ENCODE results near the gene UNC13D.
"Not testable (repeated sequence)": the region's sequence is repeated elsewhere in the genome, so short reads cannot be mapped to it uniquely, and the experiment has no call there.

Gene UNC13D

DNA sequence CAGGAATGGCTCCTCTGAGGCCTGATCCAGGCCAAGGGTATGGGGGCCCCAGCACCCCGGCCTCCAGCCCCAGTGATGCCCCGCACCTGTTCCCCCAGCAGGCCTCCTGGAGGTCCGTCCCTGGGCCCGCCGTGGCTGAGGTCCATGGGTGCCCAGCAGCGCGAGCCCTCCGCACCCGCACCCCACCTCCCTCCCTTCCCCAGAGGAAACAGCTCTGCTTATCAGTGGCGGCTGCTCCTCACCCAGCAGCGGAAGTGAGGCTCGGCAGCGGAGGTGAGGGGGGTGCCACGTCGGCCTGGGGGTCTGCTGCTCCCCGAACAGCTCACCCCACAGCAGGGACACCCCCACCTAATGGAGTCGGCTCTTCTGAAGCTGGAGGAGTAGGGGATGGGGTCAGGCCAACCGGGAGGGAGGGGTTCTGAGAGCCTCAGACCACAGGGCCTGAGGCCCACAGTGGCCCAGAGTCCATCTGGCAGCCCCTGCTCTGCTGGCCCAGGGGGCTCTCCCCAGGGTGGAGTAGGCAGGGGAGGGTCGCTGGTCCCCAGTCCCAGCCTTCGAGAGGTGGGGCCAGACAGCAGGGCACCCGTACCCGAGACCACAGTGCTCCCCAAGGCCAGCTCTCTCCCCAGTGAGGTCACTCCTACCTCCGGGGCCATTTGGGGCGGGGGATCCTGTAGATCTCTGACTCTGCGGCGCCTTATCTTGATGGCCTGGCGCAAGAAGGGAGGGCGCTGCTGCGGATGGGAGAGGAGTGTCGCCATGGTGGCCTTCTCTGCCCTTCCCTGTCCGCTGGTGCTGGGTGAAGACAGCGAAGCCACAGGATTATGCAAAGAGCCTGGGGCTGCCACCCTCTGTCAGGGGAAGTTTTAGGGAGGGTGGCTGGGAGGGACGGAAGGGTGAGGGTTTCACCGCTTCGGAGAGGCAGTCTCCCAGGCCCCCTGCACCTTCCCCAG is at the start of gene UNC13D:
UNC13D (minus strand) TSS at position 828 of the 953 bp plus-strand sequence; CDS start at position 761, 67 bp downstream.
- peak; percentile 61 for DNase-seq

DNA sequence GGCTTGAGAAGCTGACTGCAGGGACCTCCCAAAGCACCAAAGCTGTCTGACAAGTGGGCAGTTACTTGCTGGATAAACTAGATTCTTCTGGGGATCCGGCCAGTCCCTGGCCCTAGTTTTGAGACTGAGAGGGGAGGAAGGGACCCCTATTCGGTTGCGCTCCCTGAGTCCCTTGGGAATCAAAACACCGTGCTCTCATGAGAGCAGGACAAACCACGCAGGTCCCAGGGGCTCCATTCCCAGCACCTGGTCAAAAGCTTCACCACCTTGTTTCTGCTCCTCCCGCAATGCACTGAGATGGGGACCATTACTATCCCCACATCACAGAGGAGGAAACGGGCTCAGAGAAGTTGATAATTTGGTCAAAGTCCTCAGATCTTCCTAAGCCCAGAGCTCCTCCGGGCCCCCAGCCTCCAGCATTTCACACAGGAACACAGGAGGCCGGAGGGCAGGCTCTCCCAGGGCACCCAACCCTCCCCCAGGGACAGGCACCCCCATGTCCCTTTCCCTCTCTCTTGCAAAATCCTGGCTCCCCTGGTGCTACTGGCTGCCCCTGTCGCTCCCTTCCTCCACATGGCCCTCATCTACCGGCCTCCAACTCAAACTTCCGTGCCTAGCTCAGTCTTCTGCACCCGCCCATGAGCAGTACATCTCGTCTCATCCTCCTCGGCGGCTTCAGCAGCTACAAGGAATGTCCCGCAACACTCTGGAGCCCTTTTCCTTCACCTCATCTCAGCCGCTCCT is 49.3 kb upstream of the UNC13D start:
- DNase-seq, result no peak

DNA sequence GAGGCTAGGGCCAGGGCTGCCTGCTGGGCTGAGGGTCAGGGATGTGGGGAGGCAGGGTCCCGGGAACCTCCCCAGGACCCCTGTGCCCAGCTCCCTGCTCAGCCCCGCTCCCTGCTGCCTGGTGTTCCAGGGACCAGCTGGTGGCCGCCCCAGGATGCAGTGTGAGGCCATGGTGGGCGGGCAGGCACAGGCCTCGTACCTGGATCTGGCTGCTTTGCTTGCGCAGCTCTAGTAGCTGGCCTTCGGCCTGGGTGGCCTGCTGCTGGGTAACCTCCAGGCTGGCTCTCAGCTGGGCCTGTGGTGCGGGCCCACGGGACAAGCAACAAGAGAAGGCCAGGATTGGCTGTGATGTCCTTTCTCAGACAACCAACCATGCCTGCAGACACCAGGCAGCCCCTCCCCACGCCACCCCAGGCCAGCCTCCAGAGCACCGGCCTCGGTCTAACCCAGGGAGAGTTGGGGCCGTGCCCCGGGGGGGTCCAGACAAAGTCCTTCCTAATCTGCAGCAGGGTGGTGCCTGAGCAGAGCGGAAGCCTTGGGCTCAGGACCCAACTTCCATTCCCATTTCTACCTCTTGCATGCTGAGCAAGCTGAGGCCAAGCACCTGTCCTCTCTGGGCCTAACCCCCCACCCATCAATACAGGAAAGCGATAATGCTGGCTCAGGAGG is 48.5 kb upstream of the UNC13D start:
- DNase-seq, result no peak

DNA sequence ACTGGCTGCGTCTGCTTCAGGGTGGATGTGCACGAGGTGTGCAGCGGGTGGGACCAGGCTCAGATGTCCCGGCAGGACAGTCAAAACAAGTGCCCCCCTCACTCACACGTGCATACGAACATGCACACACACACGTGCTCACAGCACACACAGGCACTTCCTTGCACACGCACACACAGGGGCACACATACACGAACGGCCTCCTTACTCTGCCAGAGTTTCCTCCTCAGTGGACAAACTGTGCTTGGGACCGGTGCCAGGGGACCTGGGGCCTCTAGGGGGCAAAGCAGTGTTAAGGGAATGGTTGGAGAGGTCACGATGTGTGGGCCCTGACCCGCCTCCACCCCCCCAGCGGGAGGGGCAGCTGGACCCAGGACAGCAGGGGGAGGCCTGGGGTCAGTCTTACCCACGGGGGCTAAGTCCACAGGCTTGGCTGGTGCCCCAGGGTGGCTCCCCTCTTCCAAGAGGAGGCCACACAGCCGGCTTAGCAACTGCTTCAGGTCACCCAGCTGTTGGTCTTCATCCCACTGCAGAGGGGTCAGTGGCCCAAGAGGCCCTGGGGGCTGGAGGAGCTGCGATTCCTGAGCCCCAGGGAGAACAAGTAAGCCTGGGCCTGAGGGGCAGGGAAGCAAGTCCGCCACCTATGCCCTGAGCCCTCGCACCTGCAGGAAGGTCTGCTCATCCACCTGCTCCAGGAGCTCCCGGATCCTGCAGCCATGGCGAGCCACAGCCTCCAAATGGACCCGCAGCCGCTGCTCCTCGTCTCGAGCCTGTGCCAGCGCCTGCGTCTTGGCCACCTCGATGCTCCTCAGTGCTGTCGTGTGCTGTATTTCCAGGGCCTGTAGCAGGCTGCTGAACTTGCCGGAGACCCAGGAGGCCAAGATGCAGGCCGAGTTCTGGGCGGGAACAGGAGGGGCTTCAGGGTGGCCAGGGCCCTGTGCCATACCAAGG is 47.7 kb upstream of the UNC13D start:
- DNase-seq, result no peak

DNA sequence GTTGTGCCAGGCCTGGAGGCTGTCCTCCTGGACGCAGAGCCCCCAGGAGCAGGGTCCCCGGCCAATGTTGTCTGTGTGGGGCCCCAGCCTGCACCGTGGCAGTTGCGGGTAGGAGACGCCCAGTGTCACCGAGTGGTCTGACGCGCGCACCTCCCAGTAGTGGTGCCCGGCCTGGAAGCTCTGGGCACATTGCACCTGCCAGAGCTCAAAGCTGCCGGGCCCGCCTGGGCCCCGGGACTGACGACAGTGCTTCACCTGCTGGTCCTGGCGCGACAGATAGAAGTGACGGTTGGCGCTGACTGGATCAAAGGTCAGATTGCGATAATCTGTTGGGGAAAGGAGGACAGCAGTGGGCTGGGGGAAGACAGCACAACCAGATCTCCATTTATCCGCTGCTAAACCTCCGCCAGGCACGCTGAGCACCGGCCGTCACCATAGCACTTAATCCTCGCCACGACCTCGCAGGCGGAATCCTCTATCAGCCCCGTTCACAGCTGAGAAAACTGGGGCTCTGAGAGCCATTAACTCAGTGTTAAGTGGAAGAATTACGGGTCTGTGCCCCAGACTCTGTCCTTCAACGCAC is 46.9 kb upstream of the UNC13D start:
- DNase-seq, result no peak

DNA sequence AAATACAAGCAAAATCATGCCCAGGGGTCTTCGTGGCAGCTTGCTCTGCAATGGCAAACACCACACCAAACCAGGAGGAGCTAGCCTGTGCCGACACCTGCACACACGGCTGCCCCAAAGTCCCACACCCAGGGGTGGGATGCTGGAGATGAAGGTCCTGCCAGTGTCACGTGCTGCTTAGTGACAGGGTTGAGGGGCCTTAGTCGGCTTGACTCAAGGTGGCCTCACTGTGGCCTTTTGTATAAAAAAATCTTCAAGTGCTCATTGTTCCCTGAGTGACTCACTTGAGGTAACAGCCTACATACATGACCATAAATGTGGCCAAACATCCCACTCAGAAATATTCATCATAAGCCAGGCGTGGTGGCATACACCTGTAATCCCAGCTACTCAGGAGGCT is 45.2 kb upstream of the UNC13D start:
- no peak for DNase-seq

DNA sequence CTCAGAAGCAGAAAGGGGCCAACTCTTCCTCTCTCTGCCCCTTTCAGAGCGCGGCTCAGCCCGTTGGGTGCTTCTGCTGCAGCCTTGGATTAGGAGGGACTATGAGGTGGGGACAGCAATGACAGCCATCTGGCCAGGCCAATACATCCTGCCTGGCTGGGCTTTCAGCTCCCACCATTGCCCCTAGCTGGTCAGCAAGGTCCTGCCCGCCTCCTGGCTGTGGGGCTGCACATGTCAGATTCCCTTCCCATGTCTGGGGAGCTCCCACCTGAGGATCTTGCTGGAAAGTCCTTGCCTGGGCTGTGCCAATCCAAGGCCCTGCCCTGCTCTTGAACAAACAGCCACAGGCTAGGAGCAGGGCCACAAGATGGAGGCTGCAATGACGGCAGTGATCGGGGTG is 44.3 kb upstream of the UNC13D start:
- no peak for DNase-seq

DNA sequence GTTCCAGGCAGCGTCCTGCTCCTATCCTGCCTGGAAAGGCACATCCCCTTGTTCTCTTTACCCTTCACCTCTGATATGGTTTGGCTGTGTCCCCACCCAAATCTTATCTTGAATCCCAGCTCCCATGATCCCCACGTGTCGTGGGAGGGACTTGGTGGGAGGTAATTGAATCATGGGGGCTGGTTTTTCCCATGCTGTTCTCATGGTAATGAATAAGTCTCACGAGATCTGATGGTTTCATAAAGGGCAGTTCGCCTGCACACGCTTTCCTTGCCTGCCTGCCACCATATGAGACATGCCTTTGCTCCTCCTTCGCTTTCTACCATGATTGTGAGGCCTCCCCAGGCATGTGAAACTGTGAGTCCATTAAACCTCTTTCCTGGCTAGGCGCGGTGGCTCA is 41.7 kb upstream of the UNC13D start:
- not testable (repeated sequence) for DNase-seq

DNA sequence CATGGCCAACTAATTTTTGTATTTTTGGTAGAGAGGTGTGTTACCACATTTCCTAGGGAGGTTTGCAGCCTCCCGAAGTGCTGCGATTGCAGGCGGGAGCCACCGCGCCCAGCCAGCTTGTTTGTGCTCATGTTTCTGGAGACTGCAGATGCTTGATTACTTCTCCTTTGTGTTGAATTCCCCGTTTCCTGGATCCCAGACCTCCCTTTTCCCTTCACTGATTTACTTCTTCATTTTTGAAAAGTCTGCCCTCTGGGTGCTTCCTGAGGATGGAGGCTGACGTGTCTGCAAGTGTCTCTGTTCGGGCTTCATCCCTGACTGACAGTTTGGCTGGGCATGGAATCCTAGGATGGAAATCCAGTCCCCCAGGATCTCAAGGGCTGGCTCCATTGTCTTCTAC is 41.2 kb upstream of the UNC13D start:
- DNase-seq, result no peak

DNA sequence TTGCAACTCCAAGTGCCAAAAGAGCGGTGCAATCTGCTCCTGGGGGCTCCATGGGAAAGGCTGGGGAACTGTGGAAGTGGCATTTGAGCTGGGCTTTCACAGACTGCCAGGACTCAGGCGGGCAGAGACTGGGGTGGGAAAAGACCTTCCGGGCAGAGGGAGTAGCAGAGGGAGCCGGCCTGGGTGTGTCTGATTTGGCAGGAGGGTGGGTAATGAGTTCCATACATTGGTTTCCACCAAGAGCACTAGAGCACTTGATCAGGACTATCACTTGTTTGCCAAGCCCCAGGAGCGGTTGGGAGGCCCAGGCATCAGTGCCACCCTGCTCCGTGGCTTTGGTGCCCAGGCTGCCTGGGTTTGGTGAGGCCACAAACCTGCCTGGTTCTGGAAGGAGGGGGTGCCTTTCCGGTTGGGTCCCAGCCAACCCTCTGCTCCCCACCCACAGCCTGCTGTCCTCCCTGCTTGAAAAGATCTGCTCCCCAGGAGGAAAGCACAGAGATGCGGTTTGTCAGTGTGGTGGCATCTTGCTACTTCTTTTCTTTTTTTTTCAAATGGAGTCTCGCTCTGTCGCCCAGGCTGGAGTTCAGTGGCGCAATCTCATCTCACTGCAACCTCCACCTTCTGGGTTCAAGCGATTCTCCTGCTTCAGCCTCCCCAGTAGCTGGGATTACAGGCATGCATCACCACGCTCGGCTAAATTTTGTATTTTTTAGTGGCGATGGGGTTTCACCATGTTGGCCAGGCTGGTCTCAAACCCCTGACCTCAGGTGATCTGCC is 37.7 kb upstream of the UNC13D start:
- DNase-seq, result no peak

DNA sequence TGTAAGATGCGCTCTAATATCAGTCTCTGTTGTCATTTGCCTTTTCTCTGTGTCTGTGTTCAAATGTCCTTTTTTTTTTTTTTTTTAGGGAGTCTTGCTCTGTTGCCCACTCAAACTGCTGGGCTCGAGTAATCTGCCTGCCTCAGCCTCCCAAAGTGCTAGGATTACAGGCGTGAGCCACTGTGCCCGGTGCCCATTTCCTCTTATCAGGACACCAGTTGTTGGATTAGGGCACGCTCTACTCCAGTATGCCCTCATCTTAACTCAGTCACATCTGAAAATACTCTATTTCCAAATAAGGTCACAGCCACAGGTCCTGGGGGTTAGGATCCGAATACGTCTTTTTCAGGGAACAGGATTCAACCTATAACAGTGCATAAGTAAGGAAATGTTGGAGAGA is 36.1 kb upstream of the UNC13D start:
- DNase-seq, result no peak

DNA sequence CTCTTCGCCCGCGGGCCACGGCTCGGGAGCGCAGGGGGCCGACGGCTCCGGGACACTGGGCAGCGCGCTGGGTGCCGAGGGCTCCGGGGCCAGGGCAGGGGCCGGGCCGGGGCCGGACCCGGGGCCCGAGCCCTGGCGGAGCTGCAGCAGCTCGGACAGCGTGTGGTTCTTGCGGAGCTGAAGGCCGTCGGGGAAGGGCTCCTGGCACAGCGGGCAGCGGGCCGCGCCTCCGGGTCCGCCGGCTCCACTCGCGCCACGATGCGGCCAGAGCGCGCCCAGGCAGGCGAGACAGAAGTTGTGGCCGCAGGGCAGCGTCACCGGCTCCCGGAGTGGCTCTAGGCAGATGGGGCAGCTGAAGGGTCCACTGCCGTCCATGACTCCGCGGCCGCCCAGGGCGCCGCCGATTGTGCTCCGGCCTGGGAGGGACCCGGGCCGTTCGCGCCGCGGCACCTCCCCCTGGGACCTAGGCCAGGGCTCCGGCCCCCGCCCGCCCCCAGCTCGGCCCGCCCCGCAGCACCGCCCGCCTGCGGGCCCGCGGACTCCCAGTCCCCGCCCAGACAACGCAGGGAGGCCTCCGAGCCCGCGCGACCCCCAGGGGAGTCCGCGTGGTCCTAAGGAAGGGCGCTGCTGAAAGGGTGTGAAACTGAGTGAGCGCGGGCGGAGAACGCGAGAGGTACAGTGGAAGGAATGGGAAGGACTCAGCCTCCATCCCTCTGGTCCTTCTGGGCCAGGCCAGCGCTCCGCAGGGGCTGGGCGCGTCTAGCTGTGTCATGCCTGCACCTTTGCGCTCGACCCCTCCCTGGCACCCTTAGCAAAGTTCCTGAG is 34.2 kb upstream of the UNC13D start, which contains the start of gene TRIM47:
TRIM47 (minus strand) TSS at position 408 of the 825 bp plus-strand sequence; CDS start at position 375, 33 bp downstream.
- DNase-seq, result no peak

DNA sequence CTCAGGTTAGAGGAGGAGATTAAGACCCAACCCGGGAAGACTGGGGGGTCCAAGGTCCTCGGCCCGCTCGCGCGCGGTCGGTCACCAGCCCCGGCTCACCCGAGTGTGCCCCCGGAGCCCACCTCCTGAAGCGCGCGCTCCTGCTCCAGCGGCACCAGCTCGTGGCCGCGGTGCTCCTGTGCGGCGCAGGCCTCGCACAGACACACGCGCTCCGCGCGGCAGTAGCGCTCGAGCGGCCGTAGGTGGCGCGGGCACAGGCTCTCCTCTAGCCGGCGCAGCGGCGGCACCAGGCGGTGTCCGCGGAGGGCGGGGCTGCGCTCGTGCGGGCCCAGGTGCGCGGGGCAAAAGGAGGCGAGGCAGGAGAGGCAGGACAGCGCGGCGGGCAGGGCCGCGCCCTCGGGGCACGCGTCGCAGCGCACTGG is 33.6 kb upstream of the UNC13D start:
- peak; percentile 76 for DNase-seq

DNA sequence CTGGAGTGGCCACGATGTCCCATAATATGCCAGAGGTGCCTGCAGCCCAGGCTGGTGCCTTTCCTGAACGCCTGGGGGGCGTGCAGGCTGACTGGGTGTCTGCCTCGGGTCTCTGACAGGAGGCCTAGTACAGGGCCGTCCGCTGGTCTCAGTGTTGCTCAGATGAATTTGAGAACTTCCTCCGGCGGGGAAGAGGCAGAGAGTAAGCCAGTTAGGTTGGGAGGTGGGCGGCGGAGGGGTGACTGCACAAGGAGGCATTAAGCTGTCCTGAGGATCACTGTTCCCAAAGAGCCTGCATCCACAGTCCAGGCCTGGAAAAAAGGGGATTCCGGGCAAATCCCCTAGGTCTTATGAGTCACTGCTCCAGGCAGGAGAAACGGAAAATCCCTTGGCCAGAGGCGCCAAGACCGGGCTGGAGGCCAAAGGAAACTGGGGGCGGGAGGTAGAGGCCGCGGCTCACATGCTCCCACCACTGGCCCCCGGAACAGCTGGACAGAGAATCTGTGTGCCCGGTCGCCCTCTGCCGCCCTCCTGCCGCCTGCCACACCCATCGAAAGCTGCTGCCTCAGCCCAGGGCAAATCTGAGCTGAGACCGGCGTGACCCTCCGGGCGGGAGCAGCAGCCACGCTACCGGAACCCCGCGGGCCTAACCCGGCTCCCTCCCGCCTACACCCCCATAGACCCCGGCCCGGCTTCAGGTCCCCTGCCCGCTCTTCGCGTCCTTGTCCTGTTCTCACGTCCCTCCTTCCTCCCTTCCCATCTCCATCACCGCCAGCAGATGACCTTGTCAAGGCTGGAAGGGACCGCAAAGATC is 32.9 kb upstream of the UNC13D start:
- peak; percentile 37 for DNase-seq

DNA sequence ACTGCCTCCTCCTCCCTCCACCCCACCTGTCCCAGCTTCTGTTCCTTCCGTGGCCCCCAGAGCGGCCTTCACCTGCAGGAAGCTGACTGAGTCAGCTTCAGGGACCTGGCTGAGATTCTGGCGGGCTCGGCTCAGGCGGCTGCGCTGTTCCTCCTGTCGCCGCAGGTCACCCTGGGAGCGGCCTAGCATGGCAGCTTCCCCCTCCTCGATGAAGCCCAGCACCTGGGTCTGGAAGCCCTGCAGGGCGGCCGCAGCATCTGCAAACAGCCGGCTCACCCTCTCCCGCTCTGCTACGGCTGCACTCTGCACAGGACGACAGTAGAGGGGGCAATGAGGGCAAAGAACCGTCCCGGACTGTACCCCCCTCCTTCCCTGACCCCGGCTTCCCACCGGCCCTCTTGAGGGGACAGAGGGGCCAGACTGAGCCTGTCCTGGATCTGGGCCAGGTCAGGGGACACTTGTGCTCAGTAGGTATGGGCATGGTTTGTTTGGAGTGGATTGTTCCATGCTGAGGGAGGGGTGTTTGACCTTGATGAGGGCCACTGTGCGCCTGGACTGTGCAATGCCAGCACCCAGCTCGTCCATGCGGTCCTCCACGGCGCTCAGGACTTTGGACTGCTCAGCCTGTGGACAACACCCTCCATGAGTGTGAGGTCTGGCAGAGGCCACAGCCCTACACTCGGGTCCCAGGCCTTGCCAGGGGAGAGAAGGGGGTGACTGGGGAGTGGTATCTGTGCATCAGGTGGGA is 32.2 kb upstream of the UNC13D start:
- peak; percentile 61 for DNase-seq

DNA sequence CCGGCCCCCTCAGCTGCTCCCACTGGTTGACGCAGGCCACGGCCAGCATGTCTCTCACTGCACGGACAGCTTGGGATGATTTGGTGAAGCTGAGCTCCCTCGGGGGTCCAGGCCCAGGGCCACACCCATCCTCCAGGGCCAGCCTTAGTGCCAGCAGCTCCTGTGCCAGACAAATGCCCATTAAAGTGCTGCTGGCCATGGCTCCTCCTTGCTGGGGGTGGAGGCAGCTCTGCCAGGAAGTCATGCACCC is 31.7 kb upstream of the UNC13D start:
- no peak for DNase-seq

DNA sequence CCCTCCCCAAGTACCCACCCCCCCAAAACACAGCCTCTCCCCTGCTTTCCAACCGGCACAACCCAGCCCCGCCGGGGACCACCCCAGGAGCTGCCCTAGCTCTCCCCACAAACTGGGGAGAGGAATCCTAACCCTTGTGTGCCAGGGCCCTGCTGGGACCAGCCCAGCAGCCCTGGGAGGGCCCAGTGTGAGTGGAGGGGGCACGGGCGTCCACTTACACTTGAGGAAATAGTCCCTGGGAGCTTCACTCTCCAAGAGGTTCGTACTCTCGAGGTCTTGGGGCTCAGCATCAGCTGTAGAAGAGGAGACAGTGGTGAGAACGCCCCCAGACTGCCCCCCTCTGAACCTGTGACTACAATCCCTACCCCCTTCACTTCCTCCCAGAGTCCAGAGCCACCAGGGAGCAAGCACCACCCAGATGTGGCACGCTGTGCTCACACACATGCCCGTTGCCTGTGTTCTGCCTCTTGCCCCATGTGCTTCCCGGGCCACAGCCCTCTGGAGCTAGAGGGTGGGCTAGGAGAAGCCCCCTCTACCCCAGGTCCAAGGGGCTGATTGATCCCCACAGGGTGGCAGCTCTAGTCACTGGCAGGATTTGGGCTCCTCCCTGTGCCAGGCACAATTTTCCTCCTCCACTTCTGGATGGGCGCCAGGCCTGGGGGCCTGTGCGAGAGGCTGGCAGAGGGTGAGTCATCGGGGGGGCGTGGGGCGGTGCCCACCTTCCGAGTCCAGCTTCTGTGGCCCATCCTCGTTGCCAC is 31.2 kb upstream of the UNC13D start:
- no peak for DNase-seq
